HCT116 (cell line): ENCODE results near the gene CA10. TPM values are rescaled to one million over a fixed set of nuclear protein-coding genes. Genes with fewer than 3 reads are reported as not detected.

Source experiments
- ATAC-seq: fragments of 200-7000 bp; cut with Tn5 transposase; 2 replicates; pipeline ENCODE4 v1.9.1; 2020; ENCODE audit warnings: mild to moderate bottlenecking, moderate library complexity
- BruUV-seq: library from RNA; stranded (reverse); fragments of 400-500 nt; replicated peaks from 2 replicates; lab custom pipeline; 2021; lab: Mats Ljungman, UMichigan
- CTCF ChIA-PET: fragments of 300-600 bp; sonication (Branson Sonifier 250); formaldehyde crosslinking; loops from one replicate; lab custom pipeline; 2021; ENCODE audit warnings: antibody characterized with exemption; lab: Charles Lee
- POLR2A ChIA-PET: fragments of 300-600, 350-600 bp; sonication (Branson Sonifier 250); formaldehyde crosslinking; loops from one replicate; lab custom pipeline; 2021; ENCODE audit warnings: antibody characterized with exemption; lab: Charles Lee
- RAD21 ChIA-PET, 2 experiments: fragments of 300-600 bp; sonication (Branson Sonifier 250); formaldehyde crosslinking; loops; one replicate each; lab custom pipeline; 2023; ENCODE audit warnings: low total read pairs in 2 of 2; ENCODE audit not compliant: uncharacterized antibody in 2 of 2, unreplicated experiment in 2 of 2, low non-redundant PET in 1 of 2; lab: Charles Lee
- DNase-seq: peaks from one replicate; pipeline ENCODE4 v3.0.0-alpha.2; 2010; ENCODE audit warnings: low read depth, low spot score
- H2AFZ ChIP-seq: fragments of 200-600 bp; shearing (Covaris generic), sonication (generic); 2 replicates; pipeline ENCODE4 v1.6.1; 2017; ENCODE audit warnings: low read depth, mixed run types, mixed read lengths, antibody characterized with exemption, low read length; ENCODE audit not compliant: poor library complexity, severe bottlenecking
- H3K27ac ChIP-seq: 2 replicates; pipeline ENCODE4 v1.5.1; 2012; ENCODE audit warnings: low read depth, low read length
- H3K27me3 ChIP-seq: fragments of 200-600 bp; sonication (generic); 2 replicates; pipeline ENCODE4 v1.6.1; 2016; ENCODE audit warnings: mixed run types, low read length, mixed read lengths; ENCODE audit not compliant: insufficient read depth
- H3K36me3 ChIP-seq, 2 experiments: fragments of 200-500 bp in 1 of 2; fragments of 200-600 bp in 1 of 2; sonication (Bioruptor generic) in 1 of 2; sonication (generic) in 1 of 2; 2 replicates each; pipeline versions ENCODE4 v1.5.1 to v1.6.1; 2014 to 2016; ENCODE audit warnings: low read length in 2 of 2, inconsistent platforms in 1 of 2, mixed read lengths in 1 of 2, mixed run types in 1 of 2; ENCODE audit not compliant: insufficient read depth in 2 of 2, control insufficient read depth in 1 of 2
- H3K4me1 ChIP-seq, 2 experiments: fragments of 200-600 bp in 1 of 2; sonication (generic) in 1 of 2; 2 replicates each; pipeline versions ENCODE4 v1.5.1 to v1.6.1; 2012 to 2017; ENCODE audit warnings: low read length in 2 of 2, inconsistent platforms in 1 of 2, mild to moderate bottlenecking in 1 of 2, mixed read lengths in 1 of 2, mixed run types in 1 of 2, moderate library complexity in 1 of 2; ENCODE audit not compliant: insufficient read depth in 2 of 2, control insufficient read depth in 1 of 2
- H3K4me2 ChIP-seq: fragments of 200-600 bp; sonication (generic); 2 replicates; pipeline ENCODE4 v1.6.1; 2017; ENCODE audit warnings: mixed run types, low read length, mixed read lengths
- H3K4me3 ChIP-seq, 2 experiments: fragments of 200-600 bp in 1 of 2; sonication (generic) in 1 of 2; replicated peaks in 1 of 2; 2 replicates each; pipeline ENCODE4 v1.5.1; 2011 to 2016; ENCODE audit warnings: low read length in 2 of 2, control low read depth in 1 of 2, low read depth in 1 of 2, mild to moderate bottlenecking in 1 of 2, mixed read lengths in 1 of 2, mixed run types in 1 of 2
- H3K79me2 ChIP-seq: fragments of 200-600 bp; sonication (generic); 2 replicates; pipeline ENCODE4 v1.6.1; 2017; ENCODE audit warnings: mild to moderate bottlenecking, mixed run types, low read length, moderate library complexity, mixed read lengths; ENCODE audit not compliant: insufficient read depth
- H3K9ac ChIP-seq: fragments of 200-600 bp; sonication (generic); 2 replicates; pipeline ENCODE4 v1.6.1; 2016; ENCODE audit warnings: low read length, mixed read lengths
- H3K9me2 ChIP-seq: fragments of 200-600 bp; sonication (generic), shearing (Covaris generic); 2 replicates; pipeline ENCODE4 v1.6.1; 2017; ENCODE audit warnings: mixed run types, mild to moderate bottlenecking, moderate library complexity; ENCODE audit not compliant: insufficient read depth
- H3K9me3 ChIP-seq, 2 experiments: fragments of 200-500 bp in 1 of 2; fragments of 200-600 bp in 1 of 2; sonication (Bioruptor generic) in 1 of 2; sonication (generic) in 1 of 2; 2 replicates each; pipeline ENCODE4 v1.6.1; 2014 to 2017; ENCODE audit warnings: low read length in 2 of 2, mixed read lengths in 2 of 2, inconsistent platforms in 1 of 2, low read depth in 1 of 2, mild to moderate bottlenecking in 1 of 2, mixed run types in 1 of 2, moderate library complexity in 1 of 2; ENCODE audit not compliant: control insufficient read depth in 1 of 2, insufficient read depth in 1 of 2
- H4K20me1 ChIP-seq: fragments of 200-600 bp; sonication (generic), shearing (Covaris generic); 2 replicates; pipeline ENCODE4 v1.6.1; 2017; ENCODE audit warnings: mixed run types, mild to moderate bottlenecking, moderate library complexity; ENCODE audit not compliant: insufficient read depth
- CBX3 ChIP-seq: IDR thresholded peaks from 2 replicates; pipeline ENCODE4 v1.6.1; 2012; ENCODE audit warnings: low read depth
- EGR1 ChIP-seq: IDR thresholded peaks from 2 replicates; pipeline ENCODE4 v1.6.1; 2012; ENCODE audit warnings: low read depth
- EZH2phosphoT487 ChIP-seq: fragments of 200-600 bp; IDR thresholded peaks from 2 replicates; pipeline ENCODE4 v1.6.1; 2018; ENCODE audit warnings: antibody characterized with exemption, borderline replicate concordance
- POLR2A ChIP-seq: IDR thresholded peaks from 2 replicates; pipeline ENCODE4 v1.7.0; 2011; ENCODE audit warnings: borderline replicate concordance; ENCODE audit not compliant: insufficient read depth, insufficient read length; ENCODE audit errors: extremely low read depth
- POLR2AphosphoS5 ChIP-seq: IDR thresholded peaks from 2 replicates; pipeline ENCODE4 v1.6.1; 2011; ENCODE audit warnings: mild to moderate bottlenecking, low read depth, low read length, moderate library complexity
- RAD21 ChIP-seq: IDR thresholded peaks from 2 replicates; pipeline ENCODE4 v1.6.1; 2012; ENCODE audit warnings: low read depth, mild to moderate bottlenecking
- SIN3A ChIP-seq: IDR thresholded peaks from 2 replicates; pipeline ENCODE4 v1.6.1; 2012; ENCODE audit warnings: low read depth
- SP1 ChIP-seq: IDR thresholded peaks from 2 replicates; pipeline ENCODE4 v1.6.1; 2012; ENCODE audit warnings: low read depth
- TCF7L2 ChIP-seq: IDR thresholded peaks from 2 replicates; pipeline ENCODE4 v1.7.0; 2011; ENCODE audit warnings: borderline replicate concordance, inconsistent platforms; ENCODE audit not compliant: insufficient read depth, insufficient read length; ENCODE audit errors: extremely low read depth
- YY1 ChIP-seq: IDR thresholded peaks from 2 replicates; pipeline ENCODE4 v1.6.1; 2011; ENCODE audit warnings: low read length, low read depth, moderate library complexity, mild to moderate bottlenecking; ENCODE audit not compliant: insufficient replicate concordance; ENCODE audit errors: extremely low read depth
- ZNF274 ChIP-seq: fragments of 200-500 bp; sonication (Bioruptor generic); IDR thresholded peaks from 2 replicates; pipeline ENCODE4 v1.6.1; 2014; ENCODE audit warnings: mild to moderate bottlenecking, low read depth, low read length, inconsistent platforms
- intact Hi-C: fragments of 100-400 bp; cut with micrococcal nuclease; formaldehyde crosslinking; loops from 2 replicates; pipeline ENCODE4 v1.10.0; 2022
- total RNA-seq: library from RNA; stranded (reverse); gene quantifications from one replicate; pipeline ENCODE4 v1.2.1, GENCODE V29; 2021; ENCODE audit not compliant: unreplicated experiment
- TF ChIP-seq, protein P1 (sequence below): IDR thresholded peaks from 2 replicates; pipeline ENCODE4 v1.6.1; 2012
- TF ChIP-seq, protein P2 (sequence below): IDR thresholded peaks from 2 replicates; pipeline ENCODE4 v1.6.1; 2012
- TF ChIP-seq, protein P3 (sequence below): IDR thresholded peaks from 2 replicates; pipeline ENCODE4 v1.6.1; 2011; ENCODE audit warnings: mild to moderate bottlenecking, low read length, moderate library complexity; ENCODE audit not compliant: insufficient replicate concordance; ENCODE audit errors: extremely low read depth

CA10 gene
- total RNA-seq, 1 experiment from 2014 or later, result not detected

DNA sequence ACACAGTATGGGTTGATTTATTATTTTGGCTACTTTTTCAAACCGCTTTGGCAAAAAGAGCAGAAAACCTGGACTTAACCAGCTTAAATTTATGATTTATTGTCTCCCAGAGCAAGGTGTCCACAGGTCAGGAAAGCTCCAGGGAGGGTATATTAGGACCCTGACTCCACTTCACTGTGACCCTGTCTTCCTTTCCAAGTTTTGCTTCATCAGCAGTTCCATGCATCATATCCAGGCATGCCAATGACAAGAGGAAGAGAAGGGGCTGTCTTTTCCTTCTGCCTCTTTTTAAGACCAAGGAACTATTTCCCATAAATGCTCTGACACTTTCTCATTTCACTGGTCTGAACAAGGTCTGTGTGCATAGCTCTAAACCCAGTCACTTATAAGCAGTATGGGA, 316.8 kb downstream of the CA10 start:
- no TSS peak for BruUV-seq
- Histone ChIP-seq H3K4me1 (no peaks in the 10 kb centered on the region), H4K20me1 (no peaks in the 10 kb centered on the region), H3K27me3 (no peaks in the 10 kb centered on the region; the same call in 1 of the 2 replicates), H3K79me2 (no peaks in the 10 kb centered on the region), H2AFZ (no peak overlapping the region), H3K36me3 (no peaks in the 10 kb centered on the region), H3K4me3 (no peak overlapping the region), H3K4me2 (no peak overlapping the region), H3K9me3 (no peaks in the 10 kb centered on the region), H3K27ac (no peak overlapping the region), H3K9me2 (no peaks in the 10 kb centered on the region), H3K9ac (no peak overlapping the region)
- intact Hi-C loops, result no loop called here
- ChIA-PET CTCF (no interaction called here), RAD21 (no interaction called here), POLR2A (no interaction called here)
- DNase-seq (no peak), ATAC-seq (no peak)
- TF ChIP-seq POLR2A (no peak), TCF7L2 (no peak), EZH2phosphoT487 (no peak), ZNF274 (no peak), YY1 (no peak), POLR2AphosphoS5 (no peak), SIN3A (no peak), SP1 (no peak), RAD21 (no peak), EGR1 (no peak), CBX3 (no peak)
- TF ChIP-seq, protein P1, sequence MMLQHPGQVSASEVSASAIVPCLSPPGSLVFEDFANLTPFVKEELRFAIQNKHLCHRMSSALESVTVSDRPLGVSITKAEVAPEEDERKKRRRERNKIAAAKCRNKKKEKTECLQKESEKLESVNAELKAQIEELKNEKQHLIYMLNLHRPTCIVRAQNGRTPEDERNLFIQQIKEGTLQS, result no peak
- TF ChIP-seq, protein P2, sequence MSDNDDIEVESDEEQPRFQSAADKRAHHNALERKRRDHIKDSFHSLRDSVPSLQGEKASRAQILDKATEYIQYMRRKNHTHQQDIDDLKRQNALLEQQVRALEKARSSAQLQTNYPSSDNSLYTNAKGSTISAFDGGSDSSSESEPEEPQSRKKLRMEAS, result no peak
- TF ChIP-seq, protein P3, sequence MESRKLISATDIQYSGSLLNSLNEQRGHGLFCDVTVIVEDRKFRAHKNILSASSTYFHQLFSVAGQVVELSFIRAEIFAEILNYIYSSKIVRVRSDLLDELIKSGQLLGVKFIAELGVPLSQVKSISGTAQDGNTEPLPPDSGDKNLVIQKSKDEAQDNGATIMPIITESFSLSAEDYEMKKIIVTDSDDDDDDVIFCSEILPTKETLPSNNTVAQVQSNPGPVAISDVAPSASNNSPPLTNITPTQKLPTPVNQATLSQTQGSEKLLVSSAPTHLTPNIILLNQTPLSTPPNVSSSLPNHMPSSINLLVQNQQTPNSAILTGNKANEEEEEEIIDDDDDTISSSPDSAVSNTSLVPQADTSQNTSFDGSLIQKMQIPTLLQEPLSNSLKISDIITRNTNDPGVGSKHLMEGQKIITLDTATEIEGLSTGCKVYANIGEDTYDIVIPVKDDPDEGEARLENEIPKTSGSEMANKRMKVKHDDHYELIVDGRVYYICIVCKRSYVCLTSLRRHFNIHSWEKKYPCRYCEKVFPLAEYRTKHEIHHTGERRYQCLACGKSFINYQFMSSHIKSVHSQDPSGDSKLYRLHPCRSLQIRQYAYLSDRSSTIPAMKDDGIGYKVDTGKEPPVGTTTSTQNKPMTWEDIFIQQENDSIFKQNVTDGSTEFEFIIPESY, result no peak
